ENCODE results near the gene CALHM5.
A peak's percentile ranks its signal among the peaks of the same experiment; 100 is the strongest.
"Not testable (repeated sequence)": the region's sequence is repeated elsewhere in the genome, so short reads cannot be mapped to it uniquely, and the experiment has no call there.

The CALHM5 gene

GRCh38 chr6:116511424-116512110 is at the start of gene CALHM5:
Gene CALHM5 (plus strand): TSS chr6:116511639. CDS start chr6:116511697, 58 bp downstream.
- no peak for DNase-seq

GRCh38 chr6:116461932-116462885 is 49.2 kb upstream of the CALHM5 start:
- peak; percentile 44 for DNase-seq

- no peak for DNase-seq
Measured at GRCh38 chr6:116463301-116463700, 48.1 kb upstream of the CALHM5 start.

GRCh38 chr6:116465246-116465645 is 46.2 kb upstream of the CALHM5 start:
- DNase-seq: no peak

GRCh38 chr6:116467096-116467495 is 44.3 kb upstream of the CALHM5 start:
- DNase-seq: no peak

- DNase-seq: no peak
Measured at GRCh38 chr6:116467514-116467913, 43.9 kb upstream of the CALHM5 start.

- no peak for DNase-seq
Measured at GRCh38 chr6:116468293-116468692, 43.1 kb upstream of the CALHM5 start.

- no peak for DNase-seq
Measured at GRCh38 chr6:116471531-116471930, 39.9 kb upstream of the CALHM5 start.

- DNase-seq: no peak
Measured at GRCh38 chr6:116472706-116473105, 38.7 kb upstream of the CALHM5 start.

GRCh38 chr6:116475141-116475540 is 36.3 kb upstream of the CALHM5 start:
- no peak for DNase-seq

- DNase-seq: no peak
Measured at GRCh38 chr6:116476002-116476678, 35.3 kb upstream of the CALHM5 start.

- no peak for DNase-seq
Measured at GRCh38 chr6:116482780-116483179, 28.7 kb upstream of the CALHM5 start.

GRCh38 chr6:116483616-116484015 is 27.8 kb upstream of the CALHM5 start:
- no peak for DNase-seq

- DNase-seq: no peak
Measured at GRCh38 chr6:116485559-116486184, 25.8 kb upstream of the CALHM5 start.

- no peak for DNase-seq
Measured at GRCh38 chr6:116491610-116492330, 19.7 kb upstream of the CALHM5 start.

GRCh38 chr6:116492331-116493067 is 18.9 kb upstream of the CALHM5 start:
- DNase-seq: no peak

GRCh38 chr6:116495161-116495560 is 16.3 kb upstream of the CALHM5 start:
- not testable (repeated sequence) for DNase-seq

GRCh38 chr6:116497113-116497676 is 14.2 kb upstream of the CALHM5 start:
- no peak for DNase-seq

GRCh38 chr6:116500969-116501433 is 10.4 kb upstream of the CALHM5 start:
- DNase-seq: no peak

- no peak for DNase-seq
Measured at GRCh38 chr6:116507324-116507723, 4.1 kb upstream of the CALHM5 start.

GRCh38 chr6:116508527-116508926 is 2.9 kb upstream of the CALHM5 start:
- no peak for DNase-seq

Data from stimulated activated CD4-positive, alpha-beta T cell treated with anti-CD3 and anti-CD28 coated beads, Interleukin-1b, Interleukin-23, amount 100 ng/mL, for 48 hours (primary cell).